Lower leg skin (tissue), 4 donors: ENCODE measurements around the gene TSPEAR. TPM values are rescaled to one million over a fixed set of nuclear protein-coding genes. Genes with fewer than 3 reads are reported as not detected.
A peak's percentile ranks its signal among the peaks of the same experiment; 100 is the strongest.

Source experiments
- DNase-seq, 2 donors: peaks; one replicate each; pipeline ENCODE4 v3.0.0-alpha.2; 2019; ENCODE audit warnings: low spot score in 2 of 2
- H3K4me3 ChIP-seq: fragments of 200-600 bp; sonication (generic); 2 replicates; pipeline ENCODE4 v1.5.1; 2017; ENCODE audit warnings: mild to moderate bottlenecking, low read depth; ENCODE audit not compliant: poor library complexity, severe bottlenecking
- CTCF ChIP-seq, 3 donors: fragments of 450-650 bp; IDR thresholded peaks; one replicate each; pipeline ENCODE4 v1.5.1; 2016; ENCODE audit warnings: antibody characterized with exemption in 3 of 3, mild to moderate bottlenecking in 3 of 3, moderate library complexity in 2 of 3
- POLR2A ChIP-seq, 2 donors: fragments of 450-650 bp; IDR thresholded peaks; one replicate each; pipeline ENCODE4 v1.6.1; 2016 to 2017; ENCODE audit warnings: antibody characterized with exemption in 2 of 2, mild to moderate bottlenecking in 1 of 2, moderate library complexity in 1 of 2
- WGBS, 2 donors: methylation state at CpG; one replicate each; pipeline ENCODE4 v1.1.5; 2018; 5-methylcytosine and 5-hydroxymethylcytosine counted together
- intact Hi-C: fragments of 100-400 bp; cut with DNase I; formaldehyde crosslinking; loops from one replicate; pipeline ENCODE4 v1.15.0; 2023; ENCODE audit warnings: low total_unique reads
- total RNA-seq, 4 donors: library from RNA; depleted of rRNA; stranded (reverse); fragments of >200 nt; gene quantifications; one replicate each; pipeline ENCODE4 v1.1.0, GENCODE V29; 2016

TSPEAR gene
- total RNA-seq, 4 donors from 2014 or later, result 0.06 TPM; not detected in 3

- WGBS, 2 donors, result 30 to 32% methylated on average over 51 to 58 of the region's 61 CpGs
- no peak overlapping the region for H3K4me3 ChIP-seq
- TF ChIP-seq CTCF (IDR thresholded peaks at IDR 0.05), result no peak
- no peak for TF ChIP-seq POLR2A (IDR thresholded peaks at IDR 0.05)
- peak in 1 of 2 donors; percentile 78 for DNase-seq
- intact Hi-C loops, result no loop called here
These were observed 12.1 kb upstream of the TSPEAR start for GRCh38 chr21:44723177-44724131.

- intact Hi-C loops, result no loop called here
- no peak overlapping the region for H3K4me3 ChIP-seq
- peak in 1 of 2 donors; percentile 68 for DNase-seq
- 76 to 81% methylated on average over 5 of the region's 5 CpGs for WGBS, 2 donors
- TF ChIP-seq POLR2A (IDR thresholded peaks at IDR 0.05), result no peak
These were observed 11.4 kb upstream of the TSPEAR start for GRCh38 chr21:44722731-44723130.

DNA sequence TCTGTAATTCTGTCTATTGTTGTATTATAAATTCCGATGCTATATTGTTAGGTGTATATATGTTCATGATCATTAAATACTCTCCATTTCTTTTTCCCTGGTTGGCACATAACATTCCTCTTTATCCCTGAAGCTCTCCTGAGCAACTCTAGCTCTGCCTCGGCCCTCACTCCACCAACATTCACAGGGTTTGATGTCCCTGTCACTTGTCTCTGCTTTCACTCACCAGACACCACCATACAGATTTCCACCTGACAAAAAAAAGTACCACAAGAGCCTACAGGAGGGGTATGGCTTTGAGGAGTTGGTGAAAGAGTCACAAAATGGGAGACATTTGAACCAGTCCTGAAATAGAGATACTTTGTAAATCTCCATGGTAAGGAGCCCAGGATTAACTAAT is 8.8 kb upstream of the TSPEAR start:
- DNase-seq, result peak in 1 of 2 donors; percentile 14
- intact Hi-C loops, result no loop called here
- WGBS, 2 donors, result 89 to 94% methylated on average over 2 of the region's 2 CpGs
- no peak for TF ChIP-seq CTCF (IDR thresholded peaks at IDR 0.05)
- no peak for TF ChIP-seq POLR2A (IDR thresholded peaks at IDR 0.05)
- H3K4me3 ChIP-seq, result no peak overlapping the region

DNA sequence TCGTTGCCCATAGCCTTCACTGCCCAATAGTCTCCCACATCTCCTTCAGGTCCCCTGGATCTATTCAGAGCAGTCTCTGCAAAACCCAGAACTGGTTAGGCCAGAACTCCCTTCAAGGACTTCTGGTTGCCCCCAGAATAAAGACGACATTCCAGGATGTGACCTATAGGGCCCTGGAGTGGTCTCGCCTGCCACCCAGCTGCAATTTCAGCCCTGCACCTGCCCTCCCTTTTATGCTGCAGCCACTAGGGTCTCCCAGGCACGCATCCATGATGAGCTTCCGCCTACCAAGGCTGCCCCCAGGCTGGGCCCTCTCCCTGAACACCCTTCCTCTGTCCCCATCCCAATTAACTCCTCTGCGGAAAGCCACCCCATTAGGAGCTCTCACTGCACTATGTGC is 7.2 kb upstream of the TSPEAR start:
- DNase-seq, result peak in 1 of 2 donors; percentile 57
- no peak for TF ChIP-seq CTCF (IDR thresholded peaks at IDR 0.05)
- TF ChIP-seq POLR2A (IDR thresholded peaks at IDR 0.05), result no peak
- 69% methylated on average over 6 of the region's 6 CpGs for WGBS, 2 donors
- H3K4me3 ChIP-seq, result no peak overlapping the region
- intact Hi-C loops, result no loop called here

DNA sequence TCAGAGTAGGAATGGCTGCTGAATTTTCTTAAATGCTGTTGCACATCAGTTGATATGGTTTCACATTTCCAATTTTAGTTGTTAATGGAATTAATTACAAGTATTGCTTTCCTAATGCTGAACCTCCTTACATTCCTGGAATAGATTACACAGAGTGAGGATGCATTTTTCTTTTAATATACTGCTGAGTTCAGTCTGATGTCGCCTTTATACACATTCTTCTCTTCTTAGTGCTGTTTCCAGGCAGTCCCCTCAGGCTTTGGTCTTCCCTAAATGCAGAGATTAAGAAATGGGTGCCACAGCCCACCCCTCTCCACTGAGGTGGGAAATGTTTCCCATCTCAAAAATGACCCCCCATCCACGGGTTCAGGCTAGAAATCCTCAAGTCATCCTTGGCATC is 6.7 kb upstream of the TSPEAR start:
- TF ChIP-seq CTCF (IDR thresholded peaks at IDR 0.05), result no peak
- no peak for TF ChIP-seq POLR2A (IDR thresholded peaks at IDR 0.05)
- 50 to 54% methylated on average over 2 of the region's 2 CpGs for WGBS, 2 donors
- DNase-seq, result no peak
- intact Hi-C loops, result no loop called here
- no peak overlapping the region for H3K4me3 ChIP-seq

DNA sequence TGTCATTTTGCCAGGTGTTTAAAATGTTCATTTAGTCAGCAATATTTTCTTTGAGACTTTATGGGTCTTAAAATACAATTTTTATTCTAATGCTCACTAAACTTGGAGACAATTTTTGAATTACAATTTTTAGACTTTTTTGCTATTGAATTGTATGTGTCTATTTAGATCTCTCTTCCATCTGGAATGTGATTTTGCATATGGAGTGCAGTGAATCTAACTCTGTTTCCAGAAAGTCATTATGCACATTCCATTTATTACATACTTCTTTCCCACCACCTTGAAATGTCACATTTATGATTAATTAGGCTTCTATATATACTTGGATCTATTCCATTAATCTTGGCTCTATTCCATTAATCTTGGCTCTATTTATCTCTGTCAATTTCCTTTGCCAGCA is 5.6 kb upstream of the TSPEAR start:
- H3K4me3 ChIP-seq, result no peak overlapping the region
- DNase-seq, result no peak
- intact Hi-C loops, result no loop called here
- TF ChIP-seq CTCF (IDR thresholded peaks at IDR 0.05) (no peak), POLR2A (IDR thresholded peaks at IDR 0.05) (no peak)
